Measurements from ENCODE around the gene RPA1. TPM values are rescaled to one million over a fixed set of nuclear protein-coding genes. Genes with fewer than 3 reads are reported as not detected.
A peak's percentile ranks its signal among the peaks of the same experiment; 100 is the strongest.

RPA1 gene
- 211 and 231 TPM in 2 replicates for total RNA-seq (2021)
- Bru-seq, nascent RNA = percentile 79 among the genes with signal in this experiment
- percentile 86 among the genes with signal in this experiment for BruChase-seq, experiment 1, labeled RNA remaining after a 2-hour chase
- BruChase-seq, experiment 2, labeled RNA remaining after a 6-hour chase = percentile 90 among the genes with signal in this experiment
- long read RNA-seq, full-length matches to known transcripts = 439 of 522 reads
- long read RNA-seq, partial matches to known transcripts = 31 of 522 reads
- long read RNA-seq, other reads (novel, unspliced or antisense) = 52 of 522 reads

DNA sequence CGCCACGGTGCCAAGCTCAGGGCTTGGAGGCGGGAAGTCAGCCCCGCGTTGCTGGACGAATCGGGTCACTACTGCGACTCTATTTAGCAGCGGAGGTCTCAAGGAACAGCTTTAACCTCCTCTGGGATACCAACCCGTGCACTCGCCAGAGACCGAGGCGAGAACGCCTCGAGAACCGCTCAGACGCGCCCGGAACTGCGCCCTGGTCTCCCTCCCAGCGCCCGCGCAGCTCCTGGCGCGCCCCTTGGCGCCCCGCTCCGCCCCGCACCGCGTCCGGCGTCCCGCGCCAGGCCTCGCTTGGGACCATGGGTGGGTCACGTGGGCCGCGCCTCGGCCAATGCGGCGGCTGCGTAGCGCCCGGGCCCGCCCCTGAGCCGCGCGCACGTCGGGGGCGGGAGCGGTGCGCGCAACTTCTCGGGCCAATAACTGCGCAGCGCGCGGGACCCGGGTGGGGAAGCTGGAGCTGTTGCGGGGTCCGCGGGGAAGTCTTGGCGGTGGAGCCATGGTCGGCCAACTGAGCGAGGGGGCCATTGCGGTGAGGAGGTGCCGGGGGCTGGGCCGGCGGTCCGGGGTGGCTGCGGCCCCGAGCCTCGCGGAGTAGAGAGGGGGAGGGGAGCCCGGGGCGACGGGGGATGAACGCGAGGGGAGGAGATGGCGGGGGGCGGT, at the start of gene RPA1, which contains the start of gene SMYD4:
RPA1 (plus strand) TSS at position 414 of the 666 bp plus-strand sequence; CDS start at position 503, 89 bp downstream.
SMYD4 (minus strand) TSS at position 311 of the 666 bp plus-strand sequence. CDS start 1,908 bp downstream, outside the sequence.
- Histone ChIP-seq H3K4me3 (ENCODE audit: low read depth, low read length, poor library complexity, severe bottlenecking) (peak within 1 kb of the TSS; percentile 93), H3K36me3 (ENCODE audit: insufficient read depth, low read length, poor library complexity, severe bottlenecking) (peaks cover 39% of the 10 kb centered on the region), H3K4me1 (ENCODE audit: insufficient read depth, low read length, poor library complexity, severe bottlenecking) (peaks cover 4% of the 10 kb centered on the region), H3K27ac (ENCODE audit: low read depth, low read length, poor library complexity, severe bottlenecking) (peak within 1 kb of the TSS; percentile 78), H3K9me3 (ENCODE audit: low read depth, low read length, poor library complexity, severe bottlenecking) (no peaks in the 10 kb centered on the region), H3K27me3 (replicated peaks; ENCODE audit: insufficient read depth, low read depth, low read length, poor library complexity) (no peaks in the 10 kb centered on the region)
- POLR2A ChIA-PET (ENCODE audit: low non-redundant PET) = no interaction called here
- CTCF ChIA-PET = interaction anchor here (0.5 to 0.6 kb wide), 3 partner anchors 30 to 523 kb away, joined by 3 to 5 read pairs (median 4); no protein-coding TSS in a partner anchor
- TF ChIP-seq EZH2 (IDR thresholded peaks at IDR 0.05; ENCODE audit: borderline replicate concordance, low read depth, low read length, poor library complexity, severe bottlenecking) = no peak
- TF ChIP-seq, protein P1, sequence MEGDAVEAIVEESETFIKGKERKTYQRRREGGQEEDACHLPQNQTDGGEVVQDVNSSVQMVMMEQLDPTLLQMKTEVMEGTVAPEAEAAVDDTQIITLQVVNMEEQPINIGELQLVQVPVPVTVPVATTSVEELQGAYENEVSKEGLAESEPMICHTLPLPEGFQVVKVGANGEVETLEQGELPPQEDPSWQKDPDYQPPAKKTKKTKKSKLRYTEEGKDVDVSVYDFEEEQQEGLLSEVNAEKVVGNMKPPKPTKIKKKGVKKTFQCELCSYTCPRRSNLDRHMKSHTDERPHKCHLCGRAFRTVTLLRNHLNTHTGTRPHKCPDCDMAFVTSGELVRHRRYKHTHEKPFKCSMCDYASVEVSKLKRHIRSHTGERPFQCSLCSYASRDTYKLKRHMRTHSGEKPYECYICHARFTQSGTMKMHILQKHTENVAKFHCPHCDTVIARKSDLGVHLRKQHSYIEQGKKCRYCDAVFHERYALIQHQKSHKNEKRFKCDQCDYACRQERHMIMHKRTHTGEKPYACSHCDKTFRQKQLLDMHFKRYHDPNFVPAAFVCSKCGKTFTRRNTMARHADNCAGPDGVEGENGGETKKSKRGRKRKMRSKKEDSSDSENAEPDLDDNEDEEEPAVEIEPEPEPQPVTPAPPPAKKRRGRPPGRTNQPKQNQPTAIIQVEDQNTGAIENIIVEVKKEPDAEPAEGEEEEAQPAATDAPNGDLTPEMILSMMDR (conservative IDR thresholded peaks at IDR 0.05; ENCODE audit: low read depth, low read length) = no peak
- peak; percentile 94 for DNase-seq (ENCODE audit: low spot score)
- intact Hi-C loops (cut with micrococcal nuclease; ENCODE audit: unreplicated experiment) = loop anchor here (5.0 kb wide), 1 partner anchor 203 kb away; the partner anchor contains the start of gene DPH1
- no TSS peak for BruUV-seq (replicated peaks)

DNA sequence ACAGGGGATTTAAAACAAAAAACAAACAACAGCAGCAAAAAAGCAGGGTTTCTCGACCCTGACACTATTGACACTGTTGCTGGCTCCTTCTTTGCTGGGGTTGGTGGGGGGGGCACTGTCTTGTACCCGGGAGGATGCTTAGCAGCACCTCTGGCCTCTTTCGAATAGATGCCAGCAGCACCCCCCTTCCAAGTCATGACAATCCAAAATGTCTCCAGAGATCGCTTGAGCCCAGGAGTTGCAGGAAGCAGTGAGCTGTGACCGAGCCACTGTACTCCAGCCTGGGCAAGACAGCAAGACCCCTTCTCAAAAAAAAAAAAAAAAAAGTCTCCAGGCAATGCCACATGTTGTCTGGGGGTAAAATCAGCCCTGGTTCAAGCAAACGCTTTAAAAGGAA, 47.6 kb upstream of the RPA1 start:
- CTCF ChIA-PET = no interaction called here
- no peak for TF ChIP-seq EZH2 (IDR thresholded peaks at IDR 0.05; ENCODE audit: borderline replicate concordance, low read depth, low read length, poor library complexity, severe bottlenecking)
- TF ChIP-seq, protein P1 (conservative IDR thresholded peaks at IDR 0.05; ENCODE audit: low read depth, low read length) = no peak
- intact Hi-C loops (cut with micrococcal nuclease; ENCODE audit: unreplicated experiment) = no loop called here
- DNase-seq (ENCODE audit: low spot score) = no peak
- Histone ChIP-seq H3K27ac (ENCODE audit: low read depth, low read length, poor library complexity, severe bottlenecking) (no peak overlapping the region), H3K36me3 (ENCODE audit: insufficient read depth, low read length, poor library complexity, severe bottlenecking) (peaks cover 52% of the 10 kb centered on the region), H3K4me1 (ENCODE audit: insufficient read depth, low read length, poor library complexity, severe bottlenecking) (peaks cover 26% of the 10 kb centered on the region), H3K4me3 (ENCODE audit: low read depth, low read length, poor library complexity, severe bottlenecking) (no peak overlapping the region), H3K9me3 (ENCODE audit: low read depth, low read length, poor library complexity, severe bottlenecking) (no peaks in the 10 kb centered on the region), H3K27me3 (replicated peaks; ENCODE audit: insufficient read depth, low read depth, low read length, poor library complexity) (no peaks in the 10 kb centered on the region)
- BruUV-seq (replicated peaks) = no TSS peak
- POLR2A ChIA-PET (ENCODE audit: low non-redundant PET) = no interaction called here

DNA sequence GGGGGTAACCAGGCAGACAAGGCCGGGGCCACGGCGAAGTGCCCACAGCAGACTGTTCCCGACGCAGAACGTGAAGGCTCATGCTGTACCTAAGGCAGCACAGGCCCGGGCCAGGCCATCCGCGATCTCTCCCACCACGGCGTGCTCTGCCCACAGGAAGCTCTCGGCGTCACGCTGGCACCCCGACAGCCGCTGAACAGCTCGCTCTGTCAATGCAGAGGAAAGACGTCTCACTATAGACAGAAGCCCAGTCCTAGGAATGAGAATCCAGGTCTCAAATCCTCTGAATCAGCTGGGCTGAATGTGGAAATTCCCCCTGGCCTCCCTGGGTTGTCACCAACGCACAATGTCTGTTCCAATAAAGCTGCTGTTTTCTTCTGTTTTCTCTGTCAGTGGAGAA, 46.5 kb upstream of the RPA1 start:
- DNase-seq (ENCODE audit: low spot score) = no peak
- CTCF ChIA-PET = interaction anchor here (0.5 to 1.4 kb wide), 5 partner anchors 60 to 134 kb away, joined by 3 to 10 read pairs (median 4); no protein-coding TSS in a partner anchor
- intact Hi-C loops (cut with micrococcal nuclease; ENCODE audit: unreplicated experiment) = no loop called here
- TF ChIP-seq EZH2 (IDR thresholded peaks at IDR 0.05; ENCODE audit: borderline replicate concordance, low read depth, low read length, poor library complexity, severe bottlenecking) = no peak
- TF ChIP-seq, protein P1 (conservative IDR thresholded peaks at IDR 0.05; ENCODE audit: low read depth, low read length) = no peak
- Histone ChIP-seq H3K36me3 (ENCODE audit: insufficient read depth, low read length, poor library complexity, severe bottlenecking) (peaks cover 42% of the 10 kb centered on the region), H3K27me3 (replicated peaks; ENCODE audit: insufficient read depth, low read depth, low read length, poor library complexity) (no peaks in the 10 kb centered on the region), H3K9me3 (ENCODE audit: low read depth, low read length, poor library complexity, severe bottlenecking) (no peaks in the 10 kb centered on the region), H3K4me3 (ENCODE audit: low read depth, low read length, poor library complexity, severe bottlenecking) (no peak overlapping the region), H3K27ac (ENCODE audit: low read depth, low read length, poor library complexity, severe bottlenecking) (peak overlapping the region; percentile 46), H3K4me1 (ENCODE audit: insufficient read depth, low read length, poor library complexity, severe bottlenecking) (peaks cover 26% of the 10 kb centered on the region)
- BruUV-seq (replicated peaks) = no TSS peak
- POLR2A ChIA-PET (ENCODE audit: low non-redundant PET) = no interaction called here
